Mesendoderm (in vitro differentiated cells): ENCODE results near the gene INTS4.
"Not testable (repeated sequence)": the region's sequence is repeated elsewhere in the genome, so short reads cannot be mapped to it uniquely, and the experiment has no call there.

ENCODE experiments used
- DNase-seq: peaks from one replicate; pipeline ENCODE4 v3.0.0; 2013
- H2AK5ac ChIP-seq: 2 replicates; pipeline ENCODE4 v1.6.1; 2013; ENCODE audit warnings: low read length, inconsistent platforms
- H2BK120ac ChIP-seq: 2 replicates; pipeline ENCODE4 v1.6.1; 2013; ENCODE audit warnings: low read depth, mild to moderate bottlenecking, low read length, moderate library complexity, mixed read lengths
- H2BK15ac ChIP-seq: replicated peaks from 2 replicates; pipeline ENCODE4 v1.6.1; 2013; ENCODE audit warnings: low read depth, mild to moderate bottlenecking, moderate library complexity
- H2BK5ac ChIP-seq: 2 replicates; pipeline ENCODE4 v1.6.1; 2013; ENCODE audit warnings: low read length, inconsistent platforms
- H3K18ac ChIP-seq: 2 replicates; pipeline ENCODE4 v1.6.1; 2013; ENCODE audit warnings: mild to moderate bottlenecking, low read length, mixed read lengths
- H3K23ac ChIP-seq: one replicate; pipeline ENCODE4 v1.6.1; 2013; ENCODE audit warnings: low read length
- H3K27ac ChIP-seq: 2 replicates; pipeline ENCODE4 v1.5.1; 2013; ENCODE audit warnings: low read depth, mild to moderate bottlenecking, inconsistent platforms, low read length, moderate library complexity
- H3K27me3 ChIP-seq: 2 replicates; pipeline ENCODE4 v1.6.1; 2013; ENCODE audit warnings: low read length, control low read depth, mild to moderate bottlenecking, inconsistent platforms; ENCODE audit not compliant: insufficient read depth, poor library complexity
- H3K36me3 ChIP-seq: 2 replicates; pipeline ENCODE4 v1.6.1; 2013; ENCODE audit warnings: low read length, inconsistent platforms; ENCODE audit not compliant: control insufficient read depth, insufficient read depth
- H3K4ac ChIP-seq: one replicate; pipeline ENCODE4 v1.6.1; 2013; ENCODE audit warnings: low read depth, mild to moderate bottlenecking, low read length, moderate library complexity
- H3K4me1 ChIP-seq: 2 replicates; pipeline ENCODE4 v1.6.1; 2013; ENCODE audit warnings: low read depth, low read length, inconsistent platforms; ENCODE audit not compliant: control insufficient read depth
- H3K4me2 ChIP-seq: 2 replicates; pipeline ENCODE4 v1.6.1; 2013; ENCODE audit warnings: low read length
- H3K4me3 ChIP-seq: 2 replicates; pipeline ENCODE4 v1.5.1; 2013; ENCODE audit warnings: mild to moderate bottlenecking, low read length
- H3K56ac ChIP-seq: one replicate; pipeline ENCODE4 v1.6.1; 2013; ENCODE audit warnings: low read length
- H3K79me1 ChIP-seq: 2 replicates; pipeline ENCODE4 v1.6.1; 2013; ENCODE audit warnings: low read length, inconsistent platforms
- H3K79me2 ChIP-seq: 2 replicates; pipeline ENCODE4 v1.6.1; 2013; ENCODE audit warnings: mild to moderate bottlenecking, low read length; ENCODE audit not compliant: control insufficient read depth, insufficient read depth
- H3K9ac ChIP-seq: 2 replicates; pipeline ENCODE4 v1.6.1; 2013; ENCODE audit warnings: low read length, inconsistent platforms
- H4K5ac ChIP-seq: one replicate; pipeline ENCODE4 v1.6.1; 2013; ENCODE audit warnings: low read length
- H4K8ac ChIP-seq: one replicate; pipeline ENCODE4 v1.6.1; 2013; ENCODE audit warnings: low read depth, mild to moderate bottlenecking, control low read depth, low read length, moderate library complexity
- WGBS: extraction: QIAGEN DNeasy Blood & Tissue Kit; methylation state at CpG from one replicate; pipeline ENCODE4 v1.1.7; 2013; ENCODE audit warnings: low lambda C conversion rate, missing lambda C conversion rate; ENCODE audit not compliant: insufficient coverage; ENCODE audit errors: extremely low coverage; 5-methylcytosine and 5-hydroxymethylcytosine counted together

INTS4 gene

GRCh38 chr11:77986456-77986855 lies 8.0 kb downstream of the INTS4 start:
- not testable (repeated sequence) for H2BK15ac ChIP-seq, H2BK5ac ChIP-seq, H3K4me2 ChIP-seq, H3K27me3 ChIP-seq, H3K4me3 ChIP-seq, H3K9ac ChIP-seq, H3K27ac ChIP-seq, H3K23ac ChIP-seq, H4K5ac ChIP-seq, H2BK120ac ChIP-seq, H3K79me1 ChIP-seq, H3K18ac ChIP-seq, H4K8ac ChIP-seq, H3K4me1 ChIP-seq, DNase-seq, H3K56ac ChIP-seq, H2AK5ac ChIP-seq, H3K79me2 ChIP-seq, H3K36me3 ChIP-seq, H3K4ac ChIP-seq
- no CpG with 5 or more reads among the region's 8 CpGs for WGBS

DNA sequence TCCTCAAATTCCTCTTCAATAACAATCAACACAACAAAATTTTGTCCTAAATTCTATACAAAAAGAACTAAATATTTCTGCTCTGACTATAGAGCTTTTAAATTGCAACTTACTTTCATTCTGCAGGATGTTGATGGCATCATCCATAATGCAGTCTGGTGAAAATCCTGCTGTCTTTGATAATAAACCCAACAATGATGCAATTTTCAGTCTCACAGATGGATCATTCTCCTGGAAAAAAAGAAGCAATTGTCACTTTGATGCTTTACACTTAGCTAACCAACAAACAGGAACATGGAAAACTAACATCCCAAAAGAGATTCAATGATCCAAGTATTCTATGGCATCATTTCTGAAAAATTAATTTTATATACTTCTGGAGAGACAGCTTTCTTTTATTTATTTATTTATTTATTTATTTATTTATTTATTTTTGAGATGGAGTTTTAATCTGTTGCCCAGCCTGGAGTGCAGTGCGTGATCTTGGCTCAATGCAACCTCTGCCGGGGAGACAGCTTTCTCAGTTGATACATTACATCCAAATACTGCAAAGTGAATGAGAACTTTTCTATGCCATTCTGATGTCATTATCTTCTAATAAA lies 13.0 kb downstream of the INTS4 start:
- H3K18ac ChIP-seq = no peak overlapping the region
- no peak overlapping the region for H3K4ac ChIP-seq
- H3K4me1 ChIP-seq = no peaks in the 10 kb centered on the region
- no peaks in the 10 kb centered on the region for H3K27me3 ChIP-seq
- H3K79me2 ChIP-seq = no peaks in the 10 kb centered on the region
- H2BK5ac ChIP-seq = no peak overlapping the region
- no peak overlapping the region for H3K23ac ChIP-seq
- H3K4me2 ChIP-seq = no peak overlapping the region
- H3K56ac ChIP-seq = no peak overlapping the region
- H2BK120ac ChIP-seq = no peak overlapping the region
- no peak for DNase-seq
- H3K36me3 ChIP-seq = no peaks in the 10 kb centered on the region
- H4K5ac ChIP-seq = no peak overlapping the region
- no peak overlapping the region for H2BK15ac ChIP-seq
- H3K9ac ChIP-seq = no peak overlapping the region
- no peak overlapping the region for H2AK5ac ChIP-seq
- no CpG with 5 or more reads among the region's 2 CpGs for WGBS
- no peak overlapping the region for H4K8ac ChIP-seq
- no peak overlapping the region for H3K27ac ChIP-seq
- H3K79me1 ChIP-seq = no peaks in the 10 kb centered on the region
- H3K4me3 ChIP-seq = no peak overlapping the region

DNA sequence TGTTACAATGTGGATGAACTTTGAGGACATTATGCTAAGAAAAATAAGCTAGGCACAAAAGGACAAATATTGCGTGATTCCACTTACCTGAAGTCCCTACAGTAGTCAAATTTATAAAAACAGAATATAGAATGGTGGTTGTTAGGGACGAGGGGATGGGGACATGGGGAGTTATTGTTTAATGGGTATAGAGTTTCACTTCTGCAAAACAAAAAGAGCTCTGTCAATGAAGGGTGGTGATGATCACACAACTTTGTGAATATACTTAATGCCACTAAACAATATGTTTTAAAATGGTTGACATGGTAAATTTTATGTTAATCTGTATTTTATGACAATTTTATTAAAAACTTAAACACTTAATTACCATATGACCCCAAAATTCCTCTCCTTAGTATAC lies 26.1 kb downstream of the INTS4 start:
- no peak overlapping the region for H3K4me2 ChIP-seq
- H3K23ac ChIP-seq = no peak overlapping the region
- no peak overlapping the region for H3K9ac ChIP-seq
- H3K4me3 ChIP-seq = no peak overlapping the region
- no peaks in the 10 kb centered on the region for H3K4me1 ChIP-seq
- H3K56ac ChIP-seq = no peak overlapping the region
- no peaks in the 10 kb centered on the region for H3K79me1 ChIP-seq
- H2BK5ac ChIP-seq = no peak overlapping the region
- no peak overlapping the region for H3K4ac ChIP-seq
- H4K8ac ChIP-seq = no peak overlapping the region
- DNase-seq = no peak
- no peak overlapping the region for H4K5ac ChIP-seq
- H3K79me2 ChIP-seq = no peaks in the 10 kb centered on the region
- no peak overlapping the region for H3K27ac ChIP-seq
- no peak overlapping the region for H3K18ac ChIP-seq
- no peaks in the 10 kb centered on the region for H3K36me3 ChIP-seq
- no peak overlapping the region for H2BK120ac ChIP-seq
- no peak overlapping the region for H2AK5ac ChIP-seq
- WGBS = no CpG with 5 or more reads among the region's 2 CpGs
- H3K27me3 ChIP-seq = no peaks in the 10 kb centered on the region
- no peak overlapping the region for H2BK15ac ChIP-seq

DNA sequence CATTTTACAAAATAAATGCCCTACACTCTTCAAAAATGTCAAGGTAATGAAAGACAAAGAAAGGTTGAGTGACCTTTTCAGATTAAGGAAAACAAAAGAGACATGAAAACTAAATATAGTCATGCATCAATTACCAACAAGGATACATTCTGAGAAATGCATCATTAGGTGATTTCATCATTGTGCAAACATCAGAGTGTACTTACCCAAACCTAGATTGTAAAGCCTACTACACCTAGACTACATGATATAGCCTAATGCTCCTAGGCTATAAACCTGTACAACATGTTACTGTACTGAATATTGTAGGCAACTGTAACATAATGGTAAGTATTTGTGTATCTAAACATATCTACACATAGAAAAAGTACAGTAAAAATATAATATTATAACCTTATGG lies 26.7 kb downstream of the INTS4 start:
- no peak overlapping the region for H2BK15ac ChIP-seq
- no peaks in the 10 kb centered on the region for H3K36me3 ChIP-seq
- no peaks in the 10 kb centered on the region for H3K79me1 ChIP-seq
- no peak overlapping the region for H2BK120ac ChIP-seq
- H3K4me1 ChIP-seq = no peaks in the 10 kb centered on the region
- no peak overlapping the region for H3K56ac ChIP-seq
- no peak overlapping the region for H3K4me2 ChIP-seq
- no peak overlapping the region for H4K5ac ChIP-seq
- no peak overlapping the region for H3K27ac ChIP-seq
- H3K18ac ChIP-seq = no peak overlapping the region
- H3K9ac ChIP-seq = no peak overlapping the region
- no peak overlapping the region for H2BK5ac ChIP-seq
- H4K8ac ChIP-seq = no peak overlapping the region
- H3K4me3 ChIP-seq = no peak overlapping the region
- no peak overlapping the region for H2AK5ac ChIP-seq
- no peaks in the 10 kb centered on the region for H3K79me2 ChIP-seq
- H3K27me3 ChIP-seq = no peaks in the 10 kb centered on the region
- H3K4ac ChIP-seq = no peak overlapping the region
- no peak overlapping the region for H3K23ac ChIP-seq
- no peak for DNase-seq

GRCh38 chr11:77967121-77967520 lies 27.3 kb downstream of the INTS4 start:
- Histone ChIP-seq H3K9ac (no peak overlapping the region), H2BK120ac (no peak overlapping the region), H3K4ac (no peak overlapping the region), H4K8ac (no peak overlapping the region), H3K4me2 (no peak overlapping the region), H2BK15ac (no peak overlapping the region), H3K79me1 (no peaks in the 10 kb centered on the region), H3K36me3 (no peaks in the 10 kb centered on the region), H3K27ac (no peak overlapping the region), H2AK5ac (no peak overlapping the region), H3K18ac (no peak overlapping the region), H3K27me3 (no peaks in the 10 kb centered on the region), H4K5ac (no peak overlapping the region), H3K56ac (no peak overlapping the region), H2BK5ac (no peak overlapping the region), H3K23ac (no peak overlapping the region), H3K4me3 (no peak overlapping the region), H3K4me1 (no peaks in the 10 kb centered on the region), H3K79me2 (no peaks in the 10 kb centered on the region)
- no peak for DNase-seq
- WGBS = no CpG with 5 or more reads among the region's 2 CpGs

- Histone ChIP-seq H3K27ac (no peak overlapping the region), H4K5ac (no peak overlapping the region), H3K18ac (no peak overlapping the region), H3K36me3 (no peaks in the 10 kb centered on the region), H3K27me3 (no peaks in the 10 kb centered on the region), H3K4me1 (no peaks in the 10 kb centered on the region), H3K4me2 (no peak overlapping the region), H3K56ac (no peak overlapping the region), H2BK15ac (no peak overlapping the region), H3K23ac (no peak overlapping the region), H4K8ac (no peak overlapping the region), H3K4ac (no peak overlapping the region), H2BK120ac (no peak overlapping the region), H3K9ac (no peak overlapping the region), H3K79me1 (no peaks in the 10 kb centered on the region), H2BK5ac (no peak overlapping the region), H3K79me2 (no peaks in the 10 kb centered on the region), H3K4me3 (no peak overlapping the region), H2AK5ac (no peak overlapping the region)
- no peak for DNase-seq
- no CpG with 5 or more reads among the region's 2 CpGs for WGBS
Observed at GRCh38 chr11:77966338-77966737, 28.1 kb downstream of the INTS4 start.
